ENCODE results near the gene SLC1A3.

- TF ChIP-seq CTCF (conservative IDR thresholded peaks at IDR 0.05) (no peak), ZFX (IDR thresholded peaks at IDR 0.05) (no peak)
Observed at GRCh38 chr5:36623832-36624231, 17.4 kb downstream of the SLC1A3 start.

Data from C4-2B (cell line).